ENCODE data around the gene DGCR8.

Gene DGCR8

DNA sequence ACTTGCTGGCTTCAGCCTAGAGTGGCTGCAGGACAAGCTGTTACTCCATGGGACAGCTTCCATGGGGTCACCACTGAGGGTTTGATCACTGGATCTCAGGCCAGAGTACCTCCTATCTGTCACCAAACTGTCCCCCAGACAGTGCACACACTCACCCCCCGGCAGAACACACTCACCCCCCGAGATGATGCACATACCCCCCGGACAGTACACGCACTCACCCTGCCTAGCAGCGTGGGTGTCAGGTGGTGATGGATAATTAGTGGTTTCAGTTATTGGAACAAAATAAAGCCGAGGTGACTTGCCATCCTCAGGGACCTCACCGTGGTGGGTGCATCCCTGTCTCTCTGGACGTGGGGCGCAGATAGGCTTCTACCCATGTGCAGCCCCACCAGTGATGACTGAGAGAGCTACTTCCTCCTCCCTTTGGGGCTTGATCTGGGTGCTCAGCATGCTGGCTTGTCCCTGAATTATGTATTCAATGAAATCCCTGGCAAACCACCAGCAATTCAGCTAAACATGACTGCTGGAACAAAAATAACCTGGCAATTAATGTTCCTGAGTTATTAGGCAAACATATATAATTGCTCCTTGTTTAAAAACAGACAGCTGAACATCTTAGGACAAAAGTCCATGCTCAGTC lies 40.2 kb upstream of the DGCR8 start:
- TF ChIP-seq CTBP1 (IDR thresholded peaks at IDR 0.05; ENCODE audit: borderline replicate concordance) = no peak
- ChIA-PET CTCF (no interaction called here), POLR2A (interaction anchor here (1.6 kb wide), 1 partner anchor 39 kb away, joined by 3 read pairs; no protein-coding TSS in a partner anchor)
- no peak for DNase-seq (ENCODE audit: extremely low spot score)

DNA sequence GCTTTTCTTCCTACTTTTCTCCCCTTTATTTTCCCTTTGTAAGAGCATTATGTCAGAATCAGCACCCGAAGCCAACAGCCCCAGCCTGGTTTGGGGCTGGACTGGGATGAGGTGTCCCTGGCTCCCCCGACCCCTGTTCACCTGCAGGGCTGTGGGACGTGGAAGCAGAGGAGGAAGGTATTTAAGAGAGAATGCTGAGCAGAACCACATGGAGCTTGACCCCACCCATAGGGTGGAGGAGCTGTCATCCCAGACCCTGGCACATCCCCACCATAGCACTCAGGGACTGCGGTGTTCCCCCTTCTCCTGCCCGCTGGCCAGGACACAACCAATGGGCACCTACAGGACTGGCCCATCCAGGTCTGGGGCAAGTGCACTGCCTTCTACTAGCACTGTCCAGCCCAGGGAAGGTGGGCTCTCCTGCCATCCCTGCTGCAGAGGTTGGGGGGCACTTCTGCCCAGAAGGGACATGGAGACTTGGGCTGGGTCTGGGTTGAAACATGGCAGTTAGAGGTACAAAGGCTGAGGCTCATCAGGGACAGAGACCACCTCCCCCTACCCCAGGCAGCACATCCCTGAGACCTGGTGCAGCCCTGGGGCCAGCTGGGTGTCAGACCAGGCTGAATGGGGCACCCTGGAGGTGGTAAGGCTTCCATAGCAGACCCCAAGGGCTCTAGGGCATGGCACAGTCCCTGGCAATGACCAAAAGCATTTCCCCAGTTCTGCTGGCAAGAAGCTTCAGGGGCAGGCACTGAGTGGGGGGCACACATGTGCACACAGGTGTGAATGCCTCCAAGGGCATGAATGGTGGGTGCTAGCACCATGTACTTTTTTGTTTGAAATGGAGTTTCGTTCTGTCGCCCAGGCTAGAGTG lies 39.5 kb upstream of the DGCR8 start:
- POLR2A ChIA-PET = interaction anchor here (1.6 kb wide), 1 partner anchor 38 kb away, joined by 3 read pairs; no protein-coding TSS in a partner anchor
- TF ChIP-seq HDGF (IDR thresholded peaks at IDR 0.05; ENCODE audit: borderline replicate concordance) = no peak
- TF ChIP-seq ELF4 (IDR thresholded peaks at IDR 0.05) = no peak
- no peak for TF ChIP-seq LEF1 (IDR thresholded peaks at IDR 0.05; ENCODE audit: borderline replicate concordance)
- no peak for TF ChIP-seq BHLHE40 (IDR thresholded peaks at IDR 0.05; ENCODE audit: borderline replicate concordance)
- TF ChIP-seq CTBP1 (IDR thresholded peaks at IDR 0.05; ENCODE audit: borderline replicate concordance) = no peak
- no peak for TF ChIP-seq ARNT (IDR thresholded peaks at IDR 0.05)
- TF ChIP-seq ZNF384 (IDR thresholded peaks at IDR 0.05) = no peak
- no peak for TF ChIP-seq SUZ12 (IDR thresholded peaks at IDR 0.05)
- TF ChIP-seq FOXK2 (IDR thresholded peaks at IDR 0.05) = no peak
- no peak for TF ChIP-seq NFRKB (IDR thresholded peaks at IDR 0.05)
- TF ChIP-seq, protein P1, sequence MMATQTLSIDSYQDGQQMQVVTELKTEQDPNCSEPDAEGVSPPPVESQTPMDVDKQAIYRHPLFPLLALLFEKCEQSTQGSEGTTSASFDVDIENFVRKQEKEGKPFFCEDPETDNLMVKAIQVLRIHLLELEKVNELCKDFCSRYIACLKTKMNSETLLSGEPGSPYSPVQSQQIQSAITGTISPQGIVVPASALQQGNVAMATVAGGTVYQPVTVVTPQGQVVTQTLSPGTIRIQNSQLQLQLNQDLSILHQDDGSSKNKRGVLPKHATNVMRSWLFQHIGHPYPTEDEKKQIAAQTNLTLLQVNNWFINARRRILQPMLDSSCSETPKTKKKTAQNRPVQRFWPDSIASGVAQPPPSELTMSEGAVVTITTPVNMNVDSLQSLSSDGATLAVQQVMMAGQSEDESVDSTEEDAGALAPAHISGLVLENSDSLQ (IDR thresholded peaks at IDR 0.05) = no peak
- no peak for DNase-seq (ENCODE audit: extremely low spot score)
- CTCF ChIA-PET = no interaction called here

DNA sequence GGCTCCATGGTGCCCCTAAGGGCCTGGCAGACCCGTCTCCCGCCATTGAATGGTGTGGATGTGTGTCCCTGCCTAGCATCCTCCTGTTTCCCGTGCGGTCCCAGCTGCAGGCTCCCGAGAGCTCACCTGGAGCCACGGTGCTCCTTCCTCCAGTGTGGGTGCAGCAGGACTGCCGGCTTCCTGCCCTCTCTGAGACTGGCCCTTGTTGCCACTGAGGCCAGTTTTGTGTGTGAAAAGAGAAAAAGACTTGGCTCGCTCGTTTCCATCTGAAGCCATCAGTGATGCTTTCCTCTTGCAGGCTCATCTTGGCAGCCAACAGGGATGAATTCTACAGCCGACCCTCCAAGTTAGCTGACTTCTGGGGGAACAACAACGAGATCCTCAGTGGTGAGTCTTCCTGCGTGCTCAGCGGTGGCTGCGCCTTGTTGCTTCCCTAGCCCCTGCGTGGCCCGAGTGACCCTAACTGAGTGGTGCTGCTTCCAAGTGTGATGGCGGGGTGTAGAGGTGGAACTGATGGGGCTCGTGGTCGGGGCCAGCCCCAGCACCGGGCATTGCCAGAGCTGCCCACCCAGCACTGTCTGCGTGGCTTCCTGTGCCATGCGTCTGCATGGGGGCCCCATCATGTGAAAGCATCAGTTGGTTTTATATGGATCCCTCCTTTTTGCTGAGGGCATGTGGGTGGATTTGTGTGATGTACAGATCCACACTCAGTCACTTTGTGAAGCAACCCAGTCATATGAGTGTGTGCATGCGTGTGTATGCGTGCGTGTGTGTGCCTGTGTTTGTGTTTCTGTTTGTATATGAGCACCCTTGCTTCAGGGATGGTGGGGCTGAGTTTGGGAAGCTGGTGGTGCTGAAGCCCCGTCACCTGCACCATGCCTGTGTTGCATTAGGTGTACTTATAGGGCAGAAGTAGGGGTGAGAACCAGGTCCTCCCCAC lies 36.7 kb upstream of the DGCR8 start:
- ChIA-PET POLR2A (no interaction called here), CTCF (no interaction called here)
- TF ChIP-seq LEF1 (IDR thresholded peaks at IDR 0.05; ENCODE audit: borderline replicate concordance) (no peak), SP1 (IDR thresholded peaks at IDR 0.05) (no peak), BHLHE40 (IDR thresholded peaks at IDR 0.05; ENCODE audit: borderline replicate concordance) (no peak), FOXM1 (IDR thresholded peaks at IDR 0.05; ENCODE audit: borderline replicate concordance) (no peak), FOXA1 (IDR thresholded peaks at IDR 0.05) (no peak), ZNF384 (IDR thresholded peaks at IDR 0.05) (no peak), CTBP1 (IDR thresholded peaks at IDR 0.05; ENCODE audit: borderline replicate concordance) (no peak), ARNT (IDR thresholded peaks at IDR 0.05) (no peak), SUZ12 (IDR thresholded peaks at IDR 0.05) (no peak), FOXK2 (IDR thresholded peaks at IDR 0.05) (no peak), ELF4 (IDR thresholded peaks at IDR 0.05) (no peak), NFRKB (IDR thresholded peaks at IDR 0.05) (no peak), L3MBTL2 (conservative IDR thresholded peaks at IDR 0.05) (no peak), HDGF (IDR thresholded peaks at IDR 0.05; ENCODE audit: borderline replicate concordance) (no peak), TARDBP (IDR thresholded peaks at IDR 0.05) (no peak)
- TF ChIP-seq, protein P1 (IDR thresholded peaks at IDR 0.05) = no peak
- DNase-seq (ENCODE audit: extremely low spot score) = no peak

DNA sequence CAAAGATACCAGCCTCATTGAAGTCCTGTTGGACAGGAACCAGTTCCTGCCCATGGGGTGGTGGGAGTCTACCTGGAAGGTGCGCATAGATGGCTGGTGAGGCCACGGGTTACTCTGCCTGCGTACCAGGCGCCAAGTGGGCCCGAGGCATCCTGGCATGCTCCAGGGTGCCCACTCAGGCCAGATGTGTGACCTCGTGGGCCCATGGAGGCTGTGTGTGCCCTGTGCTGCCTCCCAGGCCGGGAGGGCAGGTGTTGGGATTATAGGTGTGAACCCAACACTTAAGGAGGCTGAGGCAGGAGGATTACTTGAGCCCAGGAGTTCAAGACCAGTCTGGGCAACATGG lies 36.1 kb upstream of the DGCR8 start:
- CTCF ChIA-PET = no interaction called here
- TF ChIP-seq FOXA1 (IDR thresholded peaks at IDR 0.05) (no peak), ELF4 (IDR thresholded peaks at IDR 0.05) (no peak), BHLHE40 (IDR thresholded peaks at IDR 0.05; ENCODE audit: borderline replicate concordance) (no peak), LEF1 (IDR thresholded peaks at IDR 0.05; ENCODE audit: borderline replicate concordance) (no peak), NFRKB (IDR thresholded peaks at IDR 0.05) (no peak), L3MBTL2 (conservative IDR thresholded peaks at IDR 0.05) (no peak), CTBP1 (IDR thresholded peaks at IDR 0.05; ENCODE audit: borderline replicate concordance) (no peak), ARNT (IDR thresholded peaks at IDR 0.05) (no peak), FOXK2 (IDR thresholded peaks at IDR 0.05) (no peak), SP1 (IDR thresholded peaks at IDR 0.05) (no peak), HDGF (IDR thresholded peaks at IDR 0.05; ENCODE audit: borderline replicate concordance) (no peak), FOXM1 (IDR thresholded peaks at IDR 0.05; ENCODE audit: borderline replicate concordance) (no peak), ZNF384 (IDR thresholded peaks at IDR 0.05) (no peak)
- TF ChIP-seq, protein P1 (IDR thresholded peaks at IDR 0.05) = no peak
- POLR2A ChIA-PET = no interaction called here
- no peak for DNase-seq (ENCODE audit: extremely low spot score)

DNA sequence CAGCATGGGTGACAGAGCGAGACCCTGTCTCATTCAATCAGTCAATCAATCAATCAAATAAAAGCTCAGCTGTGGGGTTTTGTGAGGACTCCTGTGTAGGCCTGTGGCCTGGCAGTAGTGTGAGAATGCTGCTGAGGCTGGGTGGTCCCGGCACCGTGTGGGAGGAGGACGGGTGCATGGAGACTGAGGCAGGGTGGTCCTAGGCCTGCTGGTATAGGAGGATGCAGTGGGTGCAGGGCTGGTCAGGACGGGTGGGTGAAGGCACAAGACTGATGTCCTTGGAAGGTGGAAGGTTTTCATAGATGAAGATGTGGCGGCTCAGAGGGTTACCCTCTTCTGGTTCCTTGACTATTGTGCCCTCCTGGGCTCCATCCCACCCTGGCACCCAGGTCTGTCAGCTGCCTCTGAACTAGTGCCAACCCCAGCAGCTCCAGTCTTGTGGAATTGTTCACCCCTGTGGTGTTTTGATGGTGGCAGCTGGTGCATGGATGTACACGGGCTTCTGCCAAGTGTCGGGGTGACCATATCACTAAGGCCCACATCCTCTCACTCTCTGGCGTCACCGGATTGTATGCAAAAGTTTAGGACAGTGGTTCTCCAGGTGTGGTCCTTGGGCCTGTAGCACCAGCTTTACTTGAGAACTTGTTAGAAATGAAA lies 35.4 kb upstream of the DGCR8 start:
- POLR2A ChIA-PET = no interaction called here
- no peak for TF ChIP-seq TARDBP (IDR thresholded peaks at IDR 0.05)
- no peak for TF ChIP-seq FOXM1 (IDR thresholded peaks at IDR 0.05; ENCODE audit: borderline replicate concordance)
- TF ChIP-seq SUZ12 (IDR thresholded peaks at IDR 0.05) = no peak
- TF ChIP-seq CTBP1 (IDR thresholded peaks at IDR 0.05; ENCODE audit: borderline replicate concordance) = no peak
- no peak for TF ChIP-seq FOXK2 (IDR thresholded peaks at IDR 0.05)
- TF ChIP-seq HDGF (IDR thresholded peaks at IDR 0.05; ENCODE audit: borderline replicate concordance) = no peak
- TF ChIP-seq ARNT (IDR thresholded peaks at IDR 0.05) = no peak
- TF ChIP-seq, protein P1 (IDR thresholded peaks at IDR 0.05) = no peak
- CTCF ChIA-PET = no interaction called here
- DNase-seq (ENCODE audit: extremely low spot score) = no peak
